Natural killer cell treated with Interleukin-12 subunit alpha and Interleukin-12 subunit beta and Interleukin-15 and Interleukin-18, amount 100 ng/mL, for 72 hours (primary cell): ENCODE measurements around the gene PCCA. TPM values are rescaled to one million over a fixed set of nuclear protein-coding genes. Genes with fewer than 3 reads are reported as not detected.
"Not testable (repeated sequence)": the region's sequence is repeated elsewhere in the genome, so short reads cannot be mapped to it uniquely, and the experiment has no call there.

Experiments used
- ATAC-seq, 2 donors: fragments of 150-1000 bp; cut with Tn5 transposase in 1 of 2; sonication (Bioruptor Pico), chemical (Tn5 transposase) in 1 of 2; 2 replicates each; pipeline ENCODE4 v1.10.0; 2021
- DNase-seq: peaks from one replicate; pipeline ENCODE4 v3.0.0; 2022; ENCODE audit warnings: low spot score
- H3K27ac Mint-ChIP-seq, 2 donors: 1 replicate in 1 of 2; 2 replicates in 1 of 2; pipeline ENCODE4 v1.8.0; 2022; ENCODE audit warnings: mixed read lengths in 2 of 2, mild to moderate bottlenecking in 1 of 2, moderate library complexity in 1 of 2
- H3K27me3 Mint-ChIP-seq, 2 donors: 1 replicate in 1 of 2; 2 replicates in 1 of 2; pipeline ENCODE4 v1.8.0; 2022; ENCODE audit warnings: mixed read lengths in 2 of 2
- H3K36me3 Mint-ChIP-seq: one replicate; pipeline ENCODE4 v1.8.0; 2022; ENCODE audit warnings: mixed read lengths
- H3K4me1 Mint-ChIP-seq, 2 donors: 1 replicate in 1 of 2; 2 replicates in 1 of 2; pipeline ENCODE4 v1.8.0; 2022; ENCODE audit warnings: low read depth in 2 of 2, mixed read lengths in 2 of 2, mild to moderate bottlenecking in 1 of 2
- H3K4me3 Mint-ChIP-seq: one replicate; pipeline ENCODE4 v1.8.0; 2022; ENCODE audit warnings: mixed read lengths
- H3K9me3 Mint-ChIP-seq: 2 replicates; pipeline ENCODE4 v1.8.0; 2022; ENCODE audit warnings: mixed read lengths
- total RNA-seq, 2 donors: library from RNA; stranded (reverse); gene quantifications; one replicate each; pipeline ENCODE4 v1.2.3, GENCODE V29; 2022

PCCA gene
- total RNA-seq, 2 donors from 2014 or later, result 9.1 to 27.1 TPM

- DNase-seq, H3K27me3 Mint-ChIP-seq, H3K4me1 Mint-ChIP-seq, H3K36me3 Mint-ChIP-seq, ATAC-seq, H3K4me3 Mint-ChIP-seq, H3K27ac Mint-ChIP-seq, H3K9me3 Mint-ChIP-seq: not testable (repeated sequence)
These were observed 9.9 kb upstream of the PCCA start for GRCh38 chr13:100079003-100079402.

- not testable (repeated sequence) for H3K36me3 Mint-ChIP-seq, H3K4me3 Mint-ChIP-seq, H3K27ac Mint-ChIP-seq, ATAC-seq, H3K9me3 Mint-ChIP-seq, DNase-seq, H3K27me3 Mint-ChIP-seq
- peaks cover 0 to 14% of the 10 kb centered on the region in 2 donors for H3K4me1 Mint-ChIP-seq
These were observed 5.5 kb upstream of the PCCA start for GRCh38 chr13:100083401-100083800.

GRCh38 chr13:100088273-100088643 lies 635 bp upstream of the PCCA start:
- DNase-seq, result no peak
- no peaks in the 10 kb centered on the region for H3K36me3 Mint-ChIP-seq
- no peaks in the 10 kb centered on the region for H3K27me3 Mint-ChIP-seq
- H3K4me1 Mint-ChIP-seq, result peaks cover 21 to 34% of the 10 kb centered on the region in 2 donors
- H3K27ac Mint-ChIP-seq, result peak overlapping the region in 1 of 2 donors; percentile 89
- no peaks in the 10 kb centered on the region for H3K9me3 Mint-ChIP-seq
- ATAC-seq, result no peak
- peak overlapping the region; percentile 91 for H3K4me3 Mint-ChIP-seq

- no peaks in the 10 kb centered on the region for H3K9me3 Mint-ChIP-seq
- DNase-seq (no peak), ATAC-seq (peak; percentile 43 to 63)
- H3K27me3 Mint-ChIP-seq, result no peaks in the 10 kb centered on the region
- H3K27ac Mint-ChIP-seq, result peak overlapping the region; percentile 54 to 89
- no peaks in the 10 kb centered on the region for H3K36me3 Mint-ChIP-seq
- peak overlapping the region; percentile 91 for H3K4me3 Mint-ChIP-seq
- H3K4me1 Mint-ChIP-seq, result peaks cover 21 to 30% of the 10 kb centered on the region in 2 donors
These were observed 656 bp downstream of the PCCA start for GRCh38 chr13:100089465-100090032.

- no peak overlapping the region for H3K27ac Mint-ChIP-seq
- H3K27me3 Mint-ChIP-seq, result no peaks in the 10 kb centered on the region
- no peak for DNase-seq
- H3K4me3 Mint-ChIP-seq, result no peak overlapping the region
- H3K36me3 Mint-ChIP-seq, result no peaks in the 10 kb centered on the region
- ATAC-seq, result no peak
- H3K9me3 Mint-ChIP-seq, result no peaks in the 10 kb centered on the region
- H3K4me1 Mint-ChIP-seq, result peaks cover 30 to 39% of the 10 kb centered on the region in 2 donors
These were observed 2.0 kb downstream of the PCCA start for GRCh38 chr13:100090861-100091260.

- Mint-ChIP-seq H3K9me3 (no peaks in the 10 kb centered on the region), H3K36me3 (no peaks in the 10 kb centered on the region), H3K4me3 (no peak overlapping the region), H3K27me3 (no peaks in the 10 kb centered on the region), H3K4me1 (peaks cover 30 to 44% of the 10 kb centered on the region in 2 donors), H3K27ac (no peak overlapping the region)
- no peak for DNase-seq
- no peak for ATAC-seq
These were observed 2.5 kb downstream of the PCCA start for GRCh38 chr13:100091391-100091790.

GRCh38 chr13:100092273-100092672 lies 3.4 kb downstream of the PCCA start:
- not testable (repeated sequence) for H3K4me3 Mint-ChIP-seq, H3K27ac Mint-ChIP-seq, H3K9me3 Mint-ChIP-seq, H3K36me3 Mint-ChIP-seq, H3K27me3 Mint-ChIP-seq, DNase-seq, ATAC-seq
- peaks cover 30 to 39% of the 10 kb centered on the region in 2 donors for H3K4me1 Mint-ChIP-seq

- Mint-ChIP-seq H3K4me1 (peaks cover 26 to 36% of the 10 kb centered on the region in 2 donors), H3K36me3 (no peaks in the 10 kb centered on the region), H3K27me3 (no peaks in the 10 kb centered on the region), H3K9me3 (no peaks in the 10 kb centered on the region), H3K27ac (no peak overlapping the region), H3K4me3 (no peak overlapping the region)
- DNase-seq (no peak), ATAC-seq (no peak)
These were observed 6.6 kb downstream of the PCCA start for GRCh38 chr13:100095498-100095897.

GRCh38 chr13:100096526-100096925 lies 7.6 kb downstream of the PCCA start:
- Mint-ChIP-seq H3K9me3 (no peaks in the 10 kb centered on the region), H3K27me3 (no peaks in the 10 kb centered on the region), H3K36me3 (no peaks in the 10 kb centered on the region), H3K4me3 (no peak overlapping the region), H3K27ac (no peak overlapping the region), H3K4me1 (peaks cover 18 to 28% of the 10 kb centered on the region in 2 donors)
- DNase-seq (no peak), ATAC-seq (no peak)

- ATAC-seq (no peak), DNase-seq (no peak)
- peaks cover 21 to 33% of the 10 kb centered on the region in 2 donors for H3K4me1 Mint-ChIP-seq
- no peaks in the 10 kb centered on the region for H3K9me3 Mint-ChIP-seq
- no peak overlapping the region for H3K27ac Mint-ChIP-seq
- no peaks in the 10 kb centered on the region for H3K36me3 Mint-ChIP-seq
- no peaks in the 10 kb centered on the region for H3K27me3 Mint-ChIP-seq
- no peak overlapping the region for H3K4me3 Mint-ChIP-seq
These were observed 8.9 kb downstream of the PCCA start for GRCh38 chr13:100097821-100098220.

- H3K27ac Mint-ChIP-seq, result no peak overlapping the region
- H3K36me3 Mint-ChIP-seq, result no peaks in the 10 kb centered on the region
- no peak for DNase-seq
- peaks cover 21 to 33% of the 10 kb centered on the region in 2 donors for H3K4me1 Mint-ChIP-seq
- H3K4me3 Mint-ChIP-seq, result no peak overlapping the region
- no peak for ATAC-seq
- H3K27me3 Mint-ChIP-seq, result no peaks in the 10 kb centered on the region
- H3K9me3 Mint-ChIP-seq, result no peaks in the 10 kb centered on the region
These were observed 9.7 kb downstream of the PCCA start for GRCh38 chr13:100098445-100099116.

- ATAC-seq, DNase-seq, H3K4me3 Mint-ChIP-seq, H3K36me3 Mint-ChIP-seq, H3K9me3 Mint-ChIP-seq, H3K27me3 Mint-ChIP-seq, H3K27ac Mint-ChIP-seq: not testable (repeated sequence)
- H3K4me1 Mint-ChIP-seq, result peaks cover 21 to 33% of the 10 kb centered on the region in 2 donors
These were observed 10.2 kb downstream of the PCCA start for GRCh38 chr13:100099117-100099445.

GRCh38 chr13:100100115-100100879 lies 11.4 kb downstream of the PCCA start:
- DNase-seq (no peak), ATAC-seq (no peak)
- H3K27me3 Mint-ChIP-seq, result no peaks in the 10 kb centered on the region
- H3K4me1 Mint-ChIP-seq, result peaks cover 17 to 30% of the 10 kb centered on the region in 2 donors
- peak overlapping the region in 1 of 2 donors; percentile 48 for H3K27ac Mint-ChIP-seq
- H3K9me3 Mint-ChIP-seq, result no peaks in the 10 kb centered on the region
- H3K4me3 Mint-ChIP-seq, result no peak overlapping the region
- H3K36me3 Mint-ChIP-seq, result no peaks in the 10 kb centered on the region

- H3K9me3 Mint-ChIP-seq, result no peaks in the 10 kb centered on the region
- peaks cover 11 to 18% of the 10 kb centered on the region in 2 donors for H3K4me1 Mint-ChIP-seq
- H3K27me3 Mint-ChIP-seq, result no peaks in the 10 kb centered on the region
- no peak overlapping the region for H3K4me3 Mint-ChIP-seq
- H3K36me3 Mint-ChIP-seq, result no peaks in the 10 kb centered on the region
- ATAC-seq (no peak), DNase-seq (no peak)
- H3K27ac Mint-ChIP-seq, result no peak overlapping the region
These were observed 13.1 kb downstream of the PCCA start for GRCh38 chr13:100102042-100102441.
